ENCODE measurements around the gene METRNL.
"Not testable (repeated sequence)": the region's sequence is repeated elsewhere in the genome, so short reads cannot be mapped to it uniquely, and the experiment has no call there.

The METRNL gene

GRCh38 chr17:83109793-83110645, 30.6 kb downstream of the METRNL start:
- DNase-seq, result peak; percentile 90

DNA sequence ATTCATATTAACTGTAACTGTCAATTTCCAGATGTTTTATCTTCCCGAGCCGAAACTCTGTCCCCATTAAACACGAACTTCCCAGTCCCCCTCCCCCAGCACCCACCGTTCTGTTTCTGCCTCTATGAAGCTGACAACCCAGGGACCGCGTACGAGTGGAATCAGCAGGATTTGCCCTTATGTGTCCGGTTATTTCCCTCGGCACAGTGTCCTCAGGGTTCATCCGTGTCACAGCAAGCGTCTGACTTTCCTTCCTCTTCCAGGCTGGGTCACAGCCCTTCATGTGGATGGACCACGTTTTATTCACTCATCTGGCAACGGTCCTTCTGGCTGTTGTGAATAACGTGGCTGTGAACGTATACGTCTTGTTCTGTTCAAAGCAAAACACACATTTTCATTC, 31.3 kb downstream of the METRNL start:
- no peak for DNase-seq

- no peak for DNase-seq
Observed at GRCh38 chr17:83111516-83112282, 32.3 kb downstream of the METRNL start.

- no peak for DNase-seq
Observed at GRCh38 chr17:83113381-83113780, 34.0 kb downstream of the METRNL start.

DNA sequence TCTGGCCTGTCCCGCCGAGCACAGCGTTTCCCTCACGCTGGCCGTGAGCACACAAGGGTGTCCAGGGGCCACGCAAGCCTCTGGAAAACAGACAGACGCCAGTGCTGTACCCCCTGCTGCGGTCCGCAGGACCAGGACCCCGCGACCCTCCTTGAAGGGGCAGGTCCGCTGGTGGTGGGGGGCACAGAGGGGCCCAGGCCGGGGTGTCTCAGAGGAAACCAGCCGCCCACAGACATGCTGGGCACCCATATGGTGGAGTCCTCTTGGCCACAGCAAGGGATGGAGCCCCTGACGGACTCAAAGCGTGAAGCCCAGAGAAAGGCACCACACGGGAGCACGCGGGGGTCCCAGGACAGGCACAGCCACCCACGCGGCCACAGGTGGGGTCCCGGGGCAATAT, 34.4 kb downstream of the METRNL start:
- no peak for DNase-seq

GRCh38 chr17:83114706-83115105, 35.3 kb downstream of the METRNL start:
- no peak for DNase-seq

DNA sequence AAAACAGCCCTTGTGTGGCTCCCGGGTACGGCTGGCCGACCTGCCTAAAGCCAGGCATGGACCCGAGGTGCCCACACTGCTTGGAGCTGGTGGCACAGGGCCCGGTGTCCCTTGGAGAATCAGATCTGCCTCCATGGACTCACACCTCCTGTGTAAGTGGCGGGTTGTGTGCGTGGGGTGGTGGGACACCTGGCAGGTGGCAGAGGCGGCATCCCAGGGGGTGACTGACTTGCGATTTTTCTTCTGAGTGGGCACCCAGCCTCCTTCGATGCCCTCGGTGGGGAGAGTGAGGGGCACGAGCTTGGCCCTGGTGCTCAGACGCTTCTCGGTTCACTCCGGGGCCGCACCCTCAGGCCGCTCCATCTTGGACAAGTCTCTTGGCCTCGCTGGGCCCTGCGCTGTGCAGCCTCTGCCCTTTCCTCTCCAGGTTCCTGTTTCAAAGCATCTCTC, 35.8 kb downstream of the METRNL start:
- DNase-seq, result no peak

- no peak for DNase-seq
Observed at GRCh38 chr17:83115832-83116231, 36.4 kb downstream of the METRNL start.

DNA sequence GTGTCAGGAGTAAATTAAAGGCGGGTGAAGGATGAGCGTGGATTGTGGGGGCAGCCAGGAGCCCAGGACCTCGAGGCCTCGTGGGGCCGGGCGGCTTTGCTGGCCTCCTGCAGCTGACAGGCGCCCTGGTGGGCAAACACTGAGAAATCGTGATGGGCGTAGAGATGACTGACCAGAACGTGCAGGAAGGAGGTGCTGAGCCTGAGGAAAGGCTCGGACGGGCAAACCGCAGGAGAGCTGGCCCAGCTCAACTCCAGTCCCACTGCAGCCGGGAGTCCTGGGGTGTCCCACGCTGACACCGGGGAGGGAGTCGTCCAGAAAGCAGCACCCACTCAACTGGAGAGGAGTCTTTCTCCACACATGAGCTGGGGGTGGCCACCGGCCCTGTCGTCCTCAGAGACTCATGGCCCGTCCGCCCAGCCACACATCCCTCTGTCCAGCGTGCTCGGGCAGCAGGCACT, 36.9 kb downstream of the METRNL start:
- DNase-seq, result no peak

DNA sequence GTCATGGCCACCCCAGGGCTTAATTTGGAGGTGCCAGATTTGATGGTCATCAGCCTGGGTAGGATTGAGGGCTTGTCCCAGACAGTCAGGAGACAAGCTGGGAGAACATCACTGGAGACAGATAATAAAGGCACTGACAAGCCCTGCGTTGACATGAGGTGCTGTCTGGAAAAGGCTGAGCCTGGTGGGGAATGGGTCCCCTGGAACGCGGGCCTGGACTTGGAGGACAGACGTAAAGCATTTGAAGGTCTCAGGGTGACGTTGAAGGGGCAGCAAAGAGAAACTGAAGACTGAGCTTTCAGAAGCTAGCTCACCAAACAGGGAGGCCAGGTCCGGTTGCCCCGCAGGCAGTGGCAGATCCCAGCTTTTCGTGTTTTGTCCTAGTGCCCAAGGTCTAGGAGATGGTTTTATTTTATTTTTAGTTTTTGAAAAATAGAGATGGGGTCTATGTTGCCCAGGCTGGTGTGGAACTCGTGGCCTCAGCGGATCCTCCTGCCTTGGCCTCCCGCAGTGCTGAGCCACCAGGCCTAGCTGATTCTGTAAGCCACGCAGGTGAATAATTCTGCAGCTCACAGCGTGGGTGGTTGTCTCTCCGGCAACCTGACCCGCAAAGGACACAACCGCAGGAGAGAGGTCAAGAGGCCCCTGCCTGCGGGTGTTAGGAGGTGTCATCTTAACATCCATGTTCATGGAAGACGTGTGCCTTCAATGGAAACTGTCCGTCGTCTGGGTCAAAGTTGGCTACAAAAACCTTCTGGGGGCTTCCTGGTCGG, 37.6 kb downstream of the METRNL start:
- DNase-seq, result no peak

GRCh38 chr17:83117583-83117982, 38.2 kb downstream of the METRNL start:
- no peak for DNase-seq

DNA sequence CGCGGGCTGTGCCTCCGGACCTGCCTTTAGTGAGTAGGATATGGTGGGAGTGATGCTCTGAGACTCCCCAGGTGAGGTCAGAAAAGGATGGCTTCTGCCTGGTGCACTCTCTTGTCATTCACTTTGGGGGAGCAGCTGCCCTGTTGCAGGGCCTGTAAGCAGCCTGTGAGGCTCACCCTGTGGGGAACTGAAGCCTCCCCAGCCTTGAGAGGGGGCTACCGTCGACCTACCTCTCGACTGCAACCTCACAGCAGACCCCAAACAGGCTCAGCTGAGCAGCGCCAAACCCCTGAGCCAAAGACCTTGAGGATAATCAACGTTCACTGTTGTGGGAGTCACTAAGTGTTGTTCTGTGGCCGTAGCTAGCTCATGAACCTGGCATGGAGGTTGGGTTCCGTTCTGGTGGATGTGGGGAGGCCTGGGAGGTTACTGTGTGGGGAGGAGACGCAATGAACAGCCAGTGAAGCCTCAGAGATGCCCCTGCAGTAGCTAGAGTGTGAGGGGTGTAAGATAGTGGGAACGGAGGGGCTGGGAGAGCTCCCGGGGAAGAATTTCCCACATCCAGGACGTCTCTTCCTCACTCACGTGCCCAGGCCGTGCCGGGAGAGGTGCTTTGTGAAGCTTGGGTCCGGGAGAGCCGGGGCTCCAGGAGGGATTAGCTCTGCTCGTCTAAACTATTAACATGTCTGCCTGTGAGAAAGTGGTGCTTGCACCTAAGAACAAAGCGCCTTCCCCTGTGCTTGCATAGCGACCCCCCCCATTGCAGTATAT, 38.8 kb downstream of the METRNL start:
- no peak for DNase-seq

- DNase-seq, result no peak
Observed at GRCh38 chr17:83119987-83120864, 40.8 kb downstream of the METRNL start.

- not testable (repeated sequence) for DNase-seq
Observed at GRCh38 chr17:83121473-83121872, 42.1 kb downstream of the METRNL start.

DNA sequence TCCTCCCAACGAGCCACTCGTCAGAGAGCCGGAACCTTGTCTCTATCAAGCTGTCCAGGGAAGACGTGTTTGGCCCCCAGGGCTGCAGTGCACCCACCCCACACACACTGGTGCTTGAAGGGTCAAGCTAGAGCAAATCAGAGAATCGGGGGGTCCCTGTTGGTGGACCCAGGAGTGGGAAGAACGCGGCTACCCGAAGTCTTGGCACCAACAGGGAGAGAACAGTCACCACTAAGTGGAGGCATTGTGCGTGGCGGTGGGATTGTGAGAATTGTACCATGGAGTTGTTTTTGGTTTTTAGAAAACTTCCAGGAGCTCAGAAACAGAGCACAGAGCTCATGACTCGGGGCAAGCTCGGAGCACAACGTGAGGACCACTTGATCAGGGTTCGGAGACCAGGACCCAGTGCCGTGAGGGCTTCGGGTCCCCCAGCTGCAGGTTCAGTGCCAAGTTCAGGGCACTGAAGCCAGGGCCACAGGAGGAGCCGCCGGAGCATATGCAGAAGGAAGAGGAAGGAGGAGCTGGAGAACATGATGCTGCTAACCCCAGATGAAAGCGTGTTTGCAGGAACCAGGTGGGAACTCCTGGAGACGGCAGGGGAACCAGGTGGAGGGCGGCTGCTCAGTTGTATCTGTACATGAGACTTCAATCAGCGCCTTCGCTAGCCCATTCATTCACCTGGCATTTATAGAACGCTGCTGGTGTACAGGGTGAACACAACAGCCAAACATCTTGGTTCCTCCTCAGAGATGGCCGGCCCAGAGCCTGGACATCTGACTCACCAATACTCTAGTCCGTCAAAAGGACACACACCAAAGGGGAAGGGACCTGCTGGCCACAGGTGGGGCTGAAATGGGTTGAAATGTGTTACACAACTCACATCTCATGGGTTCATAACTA, 42.8 kb downstream of the METRNL start:
- no peak for DNase-seq

DNA sequence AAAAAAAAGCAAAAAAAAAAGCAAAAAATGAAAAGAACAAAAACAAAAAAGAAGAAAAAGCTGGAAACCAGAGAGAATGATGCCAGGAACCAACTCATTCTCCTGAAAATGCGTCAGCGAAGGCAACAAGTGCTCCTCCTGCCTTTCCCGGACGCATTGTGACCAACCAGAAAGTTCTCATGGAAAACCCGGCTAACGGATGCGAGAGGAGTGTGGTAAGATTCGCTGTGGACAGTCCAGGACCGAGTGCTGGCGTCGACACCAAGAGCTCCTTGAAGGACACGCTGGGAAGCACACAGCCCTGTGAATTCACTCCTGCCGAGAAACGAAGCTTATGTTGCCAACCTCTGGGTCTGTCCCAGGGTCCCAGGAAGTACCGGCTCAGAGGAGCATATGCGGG, 43.4 kb downstream of the METRNL start:
- no peak for DNase-seq

GRCh38 chr17:83123896-83124801, 44.7 kb downstream of the METRNL start:
- no peak for DNase-seq

DNA sequence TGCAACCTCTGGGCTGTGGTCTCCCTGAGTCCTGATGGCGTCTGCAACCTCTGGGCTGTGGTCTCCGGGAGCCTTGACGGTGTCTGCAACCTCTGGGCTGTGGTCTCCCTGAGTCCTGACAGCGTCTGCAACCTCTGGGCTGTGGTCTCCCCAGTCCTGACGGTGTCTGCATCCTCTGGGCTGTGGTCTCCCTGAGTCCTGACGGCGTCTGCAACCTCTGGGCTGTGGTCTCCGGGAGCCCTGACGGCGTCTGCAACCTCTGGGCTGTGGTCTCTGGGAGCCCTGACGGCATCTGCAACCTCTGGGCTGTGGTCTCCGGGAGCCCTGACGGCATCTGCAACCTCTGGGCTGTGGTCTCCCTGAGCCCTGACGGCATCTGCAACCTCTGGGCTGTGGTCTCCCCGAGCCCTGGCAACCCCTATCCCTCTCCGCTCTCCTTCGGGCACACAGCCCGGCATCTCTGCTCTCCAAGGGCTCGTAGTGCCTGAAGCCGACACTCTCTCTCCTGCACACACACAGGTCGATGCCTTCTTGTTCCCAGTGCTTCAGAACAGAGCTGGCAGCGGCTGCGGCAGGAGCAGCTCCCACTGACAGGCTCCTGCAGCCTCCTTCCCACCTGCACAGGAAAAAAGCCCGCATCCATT, 45.6 kb downstream of the METRNL start:
- DNase-seq, result no peak
